ENCODE data around the gene SLC4A8.

SLC4A8 gene

GRCh38 chr12:51424662-51425539 is at the start of gene SLC4A8:
Gene SLC4A8, plus strand, starts transcription at chr12:51424831. Its CDS starts 157 bp downstream, at chr12:51424988.
- peak; percentile 77 for DNase-seq (ENCODE audit: low read depth)

- no peak for DNase-seq (ENCODE audit: low read depth)
Measured at GRCh38 chr12:51374856-51375255, 49.8 kb upstream of the SLC4A8 start.

GRCh38 chr12:51377099-51377984 is 47.3 kb upstream of the SLC4A8 start:
- DNase-seq (ENCODE audit: low read depth): no peak

GRCh38 chr12:51378749-51379148 is 45.9 kb upstream of the SLC4A8 start:
- no peak for DNase-seq (ENCODE audit: low read depth)

GRCh38 chr12:51379571-51379970 is 45.1 kb upstream of the SLC4A8 start:
- DNase-seq (ENCODE audit: low read depth): no peak

GRCh38 chr12:51381226-51382079 is 43.2 kb upstream of the SLC4A8 start:
- no peak for DNase-seq (ENCODE audit: low read depth)

GRCh38 chr12:51382173-51382572 is 42.5 kb upstream of the SLC4A8 start:
- no peak for DNase-seq (ENCODE audit: low read depth)

GRCh38 chr12:51383269-51383905 is 41.2 kb upstream of the SLC4A8 start:
- no peak for DNase-seq (ENCODE audit: low read depth)

- DNase-seq (ENCODE audit: low read depth): no peak
Measured at GRCh38 chr12:51386351-51386750, 38.3 kb upstream of the SLC4A8 start.

GRCh38 chr12:51388069-51388799 is 36.4 kb upstream of the SLC4A8 start:
- DNase-seq (ENCODE audit: low read depth): peak; percentile 77

- no peak for DNase-seq (ENCODE audit: low read depth)
Measured at GRCh38 chr12:51388846-51389245, 35.8 kb upstream of the SLC4A8 start.

GRCh38 chr12:51389302-51389999 is 35.2 kb upstream of the SLC4A8 start:
- no peak for DNase-seq (ENCODE audit: low read depth)

GRCh38 chr12:51390457-51390856 is 34.2 kb upstream of the SLC4A8 start:
- DNase-seq (ENCODE audit: low read depth): no peak

- no peak for DNase-seq (ENCODE audit: low read depth)
Measured at GRCh38 chr12:51390891-51391282, 33.7 kb upstream of the SLC4A8 start.

GRCh38 chr12:51391283-51392123 is 33.1 kb upstream of the SLC4A8 start, which contains the start of gene GALNT6:
Gene GALNT6, minus strand, starts transcription at chr12:51391406. Its CDS starts 11,625 bp downstream, at chr12:51379781.
- no peak for DNase-seq (ENCODE audit: low read depth)

GRCh38 chr12:51392556-51393237 is 31.9 kb upstream of the SLC4A8 start:
- no peak for DNase-seq (ENCODE audit: low read depth)

GRCh38 chr12:51393676-51394545 is 30.7 kb upstream of the SLC4A8 start:
- DNase-seq (ENCODE audit: low read depth): peak; percentile 92
